ENCODE data around the gene KIAA1217.

- TF ChIP-seq CTCF (IDR thresholded peaks at IDR 0.05) (peak in 5 of 6 experiments; percentile 42 to 69 (median 60)), POLR2A (IDR thresholded peaks at IDR 0.05) (no peak)
These were observed 174.8 kb downstream of the KIAA1217 start for GRCh38 chr10:24383681-24384106.

Data from thyroid gland (tissue), 4 donors.